GM12892 (cell line): Measurements from ENCODE around the gene OR4C45.
"Not testable (repeated sequence)": the region's sequence is repeated elsewhere in the genome, so short reads cannot be mapped to it uniquely, and the experiment has no call there.

Experiments used
- POLR2A ChIP-seq: IDR thresholded peaks from 2 replicates; pipeline ENCODE4 v1.6.1; 2011; ENCODE audit warnings: low read depth, low read length, control low read depth
- POLR2AphosphoS5 ChIP-seq: IDR thresholded peaks from 2 replicates; pipeline ENCODE4 v1.6.1; 2011; ENCODE audit warnings: low read depth, low read length, control low read depth

DNA sequence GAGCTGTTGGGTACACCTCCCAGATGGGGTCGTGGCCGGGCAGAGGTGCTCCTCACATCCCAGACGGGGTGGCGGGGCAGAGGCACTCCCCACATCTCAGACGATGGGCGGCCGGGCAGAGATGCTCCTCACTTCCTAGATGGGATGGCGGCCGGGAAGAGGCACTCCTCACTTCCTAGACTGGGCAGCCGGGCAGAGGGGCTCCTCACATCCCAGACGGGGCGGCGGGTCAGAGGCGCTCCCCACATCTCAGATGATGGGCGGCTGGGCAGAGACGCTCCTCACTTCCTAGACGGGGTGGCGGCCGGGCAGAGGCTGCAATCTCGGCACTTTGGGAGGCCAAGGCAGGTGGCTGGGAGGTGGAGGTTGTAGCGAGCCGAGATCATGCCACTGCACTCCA is 30.4 kb downstream of the OR4C45 start:
- TF ChIP-seq POLR2AphosphoS5, POLR2A: not testable (repeated sequence)
